AG04449 (cell line): ENCODE data around the gene SCLT1.

Experiments used
- CTCF ChIA-PET: fragments of 350-600 bp; formaldehyde crosslinking; extraction: SDS; loops from one replicate; lab custom pipeline; 2021; ENCODE audit warnings: antibody characterized with exemption; lab: Yijun Ruan, JAX
- POLR2A ChIA-PET: fragments of 400-600, 350-600 bp; formaldehyde crosslinking; extraction: SDS; loops from one replicate; lab custom pipeline; 2020; ENCODE audit warnings: antibody characterized with exemption, inconsistent platforms; lab: Yijun Ruan, JAX
- DNase-seq: peaks from one replicate; pipeline ENCODE4 v3.0.0-alpha.2; 2010; ENCODE audit warnings: low read depth, low spot score
- H3K4me3 ChIP-seq: 2 replicates; pipeline ENCODE4 v1.5.1; 2011; ENCODE audit warnings: low read depth, mild to moderate bottlenecking, control low read depth, low read length
- CTCF ChIP-seq: IDR thresholded peaks from one replicate; pipeline ENCODE4 v1.5.1; 2011; ENCODE audit warnings: mild to moderate bottlenecking, moderate library complexity, low read length, control low read depth, inconsistent platforms; ENCODE audit not compliant: insufficient read depth; ENCODE audit errors: missing control alignments

SCLT1 gene

GRCh38 chr4:129117705-129118104 lies 24.4 kb upstream of the SCLT1 start:
- no peak for DNase-seq
- no peak for TF ChIP-seq CTCF
- CTCF ChIA-PET: no interaction called here
- POLR2A ChIA-PET: no interaction called here
- H3K4me3 ChIP-seq: no peak overlapping the region

DNA sequence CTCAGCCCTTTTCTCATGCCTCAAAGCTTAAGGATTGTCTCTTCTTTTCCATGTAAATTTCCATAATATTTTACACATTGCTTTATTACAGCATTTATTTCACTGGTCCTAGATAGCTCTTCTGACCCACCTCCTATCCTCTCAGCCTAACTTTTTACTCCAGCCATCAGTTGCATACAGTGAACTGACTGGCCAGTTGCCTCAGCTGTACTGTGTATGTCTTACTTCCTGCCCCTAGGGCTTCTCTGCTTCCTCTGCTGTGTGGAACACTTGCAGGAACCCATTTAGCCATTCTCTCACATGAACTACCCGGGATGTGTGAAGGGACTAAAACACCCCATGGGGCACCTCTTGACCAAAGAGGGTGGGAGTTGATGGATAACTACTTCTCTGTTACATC lies 20.6 kb upstream of the SCLT1 start:
- no peak for DNase-seq
- CTCF ChIA-PET: no interaction called here

DNA sequence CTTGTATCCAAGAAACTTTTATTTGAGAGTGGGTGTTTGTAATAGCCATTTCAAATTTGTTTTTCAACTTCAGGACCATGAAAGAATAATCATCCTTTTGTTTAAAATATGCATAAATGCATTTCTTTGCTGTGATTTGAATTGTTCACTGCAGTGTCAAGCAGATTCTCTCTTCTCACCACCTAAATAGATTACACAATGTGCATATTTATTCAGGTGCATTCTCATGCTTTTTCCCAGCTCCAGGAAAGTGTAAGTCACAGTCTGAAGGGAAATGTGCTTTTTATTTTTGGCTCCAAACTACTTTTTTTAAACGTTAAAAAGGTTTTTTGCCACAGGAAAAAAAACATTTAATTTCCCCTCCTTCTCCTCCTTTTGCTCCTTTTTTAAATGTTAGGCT lies 20.1 kb upstream of the SCLT1 start:
- ChIA-PET POLR2A (no interaction called here), CTCF (no interaction called here)
- TF ChIP-seq CTCF: no peak
- no peak for DNase-seq
- H3K4me3 ChIP-seq: no peak overlapping the region

More for the DNA sequence above, 20.6 kb upstream of the SCLT1 start:
- POLR2A ChIA-PET: no interaction called here
- no peak for TF ChIP-seq CTCF
- H3K4me3 ChIP-seq: no peak overlapping the region

- ChIA-PET CTCF (no interaction called here), POLR2A (no interaction called here)
- no peak for TF ChIP-seq CTCF
- DNase-seq: no peak
- no peak overlapping the region for H3K4me3 ChIP-seq
Measured at GRCh38 chr4:129111919-129112318, 18.6 kb upstream of the SCLT1 start.

- ChIA-PET CTCF (no interaction called here), POLR2A (no interaction called here)
- no peak for TF ChIP-seq CTCF
- H3K4me3 ChIP-seq: no peak overlapping the region
- DNase-seq: no peak
Measured at GRCh38 chr4:129110931-129111330, 17.6 kb upstream of the SCLT1 start.

- no peak for TF ChIP-seq CTCF
- ChIA-PET CTCF (no interaction called here), POLR2A (no interaction called here)
- no peak overlapping the region for H3K4me3 ChIP-seq
- DNase-seq: no peak
Measured at GRCh38 chr4:129109965-129110824, 16.9 kb upstream of the SCLT1 start.
